Liver (tissue), 3 donors: Measurements from ENCODE around the gene MAPK11.

Source experiments
- ATF3 ChIP-seq: IDR thresholded peaks from 2 replicates; pipeline ENCODE4 v1.6.1; 2016; ENCODE audit warnings: antibody characterized with exemption
- CTCF ChIP-seq: fragments of 150-350 bp; IDR thresholded peaks from 2 replicates; pipeline ENCODE4 v1.5.1; 2017; ENCODE audit warnings: improper control_type of control experiment, low read depth, low read length; ENCODE audit not compliant: missing input control
- FOXA2 ChIP-seq: IDR thresholded peaks from 2 replicates; pipeline ENCODE4 v1.6.1; 2016; ENCODE audit warnings: antibody characterized with exemption
- donor health status: healthy.
- donor health status: healthy.

- TF ChIP-seq CTCF (no peak), ATF3 (no peak), FOXA2 (no peak)
These were observed 46.2 kb upstream of the MAPK11 start for GRCh38 chr22:50316114-50317065.
